Endothelial cell of umbilical vein (primary cell): ENCODE measurements around the gene MAGEB16. TPM values are rescaled to one million over a fixed set of nuclear protein-coding genes. Genes with fewer than 3 reads are reported as not detected.

Source experiments
- BruUV-seq: library from RNA; stranded (reverse); fragments of 400-500 nt; replicated peaks from 2 replicates; lab custom pipeline; 2021; lab: Mats Ljungman, UMichigan
- CTCF ChIA-PET: fragments of 300-600, 350-600 bp; sonication (Branson Sonifier 250); formaldehyde crosslinking; loops from one replicate; lab custom pipeline; 2021; ENCODE audit warnings: antibody characterized with exemption, inconsistent platforms; lab: Charles Lee
- POLR2A ChIA-PET: fragments of 300-600, 350-600 bp; sonication (Branson Sonifier 250); formaldehyde crosslinking; loops from one replicate; lab custom pipeline; 2021; ENCODE audit warnings: antibody characterized with exemption, inconsistent platforms; lab: Charles Lee
- DNase-seq: peaks from one replicate; pipeline ENCODE4 v3.0.0-alpha.2; 2011; ENCODE audit warnings: low read depth, low spot score
- FAIRE-seq: peaks from 2 replicates; lab custom pipeline; 2011; peaks lifted over from hg19 to GRCh38; lab: Jason Lieb, UNC
- H2AFZ ChIP-seq: 2 replicates; pipeline ENCODE4 v1.6.0; 2012; ENCODE audit warnings: low read depth, low read length, control low read depth, inconsistent platforms
- H3K27ac ChIP-seq: 2 replicates; pipeline ENCODE4 v1.5.1; 2011; ENCODE audit warnings: low read depth, mild to moderate bottlenecking, control low read depth, low read length, moderate library complexity; ENCODE audit not compliant: insufficient read depth
- H3K27me3 ChIP-seq, 2 experiments: 2 replicates each; pipeline versions ENCODE4 v1.6.0 to v1.6.1; 2011; ENCODE audit warnings: low read length in 2 of 2, mixed read lengths in 1 of 2; ENCODE audit not compliant: control insufficient read depth in 2 of 2, insufficient read depth in 2 of 2
- H3K36me3 ChIP-seq, 2 experiments: 2 replicates in 1 of 2; 3 replicates in 1 of 2; pipeline ENCODE4 v1.5.1; 2011; ENCODE audit warnings: low read length in 2 of 2, mild to moderate bottlenecking in 1 of 2, moderate library complexity in 1 of 2; ENCODE audit not compliant: control insufficient read depth in 2 of 2, insufficient read depth in 2 of 2; ENCODE audit errors: extremely low read depth in 1 of 2
- H3K4me1 ChIP-seq: 3 replicates; pipeline ENCODE4 v1.5.1; 2011; ENCODE audit warnings: mild to moderate bottlenecking, low read length; ENCODE audit not compliant: control insufficient read depth, insufficient read depth; ENCODE audit errors: extremely low read depth
- H3K4me2 ChIP-seq: 2 replicates; pipeline ENCODE4 v1.6.1; 2011; ENCODE audit warnings: low read length, control low read depth, mixed read lengths; ENCODE audit not compliant: insufficient read depth
- H3K4me3 ChIP-seq, 3 experiments: fragments of 200-600 bp in 1 of 3; sonication (generic), shearing (Covaris generic) in 1 of 3; replicated peaks in 1 of 3; 2 replicates each; pipeline ENCODE4 v1.5.1; 2011 to 2016; ENCODE audit warnings: control low read depth in 3 of 3, low read length in 3 of 3, mild to moderate bottlenecking in 2 of 3, inconsistent platforms in 1 of 3, low read depth in 1 of 3, moderate library complexity in 1 of 3; ENCODE audit not compliant: insufficient read depth in 1 of 3
- H3K79me2 ChIP-seq: 2 replicates; pipeline ENCODE4 v1.6.0; 2012; ENCODE audit warnings: low read length, inconsistent platforms; ENCODE audit not compliant: control insufficient read depth, insufficient read depth
- H3K9ac ChIP-seq: replicated peaks from 2 replicates; pipeline ENCODE3; 2011; ENCODE audit warnings: low read length, control low read depth; ENCODE audit not compliant: insufficient read depth; ENCODE audit errors: extremely low read depth
- H3K9me1 ChIP-seq: replicated peaks from 3 replicates; pipeline ENCODE4 v1.6.0; 2011; ENCODE audit warnings: mild to moderate bottlenecking, low read length; ENCODE audit not compliant: control insufficient read depth, insufficient read depth; ENCODE audit errors: extremely low read depth
- H3K9me3 ChIP-seq: replicated peaks from 2 replicates; pipeline ENCODE4 v1.5.1; 2012; ENCODE audit warnings: low read length, inconsistent platforms; ENCODE audit not compliant: control insufficient read depth, insufficient read depth
- H4K20me1 ChIP-seq: replicated peaks from 2 replicates; pipeline ENCODE3; 2011; ENCODE audit warnings: mild to moderate bottlenecking, low read length; ENCODE audit not compliant: control insufficient read depth, insufficient read depth; ENCODE audit errors: extremely low read depth
- EZH2 ChIP-seq: IDR thresholded peaks from 2 replicates; pipeline ENCODE4 v1.6.1; 2012; ENCODE audit warnings: borderline replicate concordance, low read depth, mild to moderate bottlenecking, moderate library complexity, low read length, inconsistent platforms; ENCODE audit not compliant: severe bottlenecking
- FOS ChIP-seq: IDR thresholded peaks from 2 replicates; pipeline ENCODE4 v1.6.1; 2011; ENCODE audit warnings: mild to moderate bottlenecking, low read length, moderate library complexity, borderline replicate concordance; ENCODE audit not compliant: insufficient read depth
- GATA2 ChIP-seq: IDR thresholded peaks from 2 replicates; pipeline ENCODE4 v1.7.0; 2011; ENCODE audit warnings: low read depth, mild to moderate bottlenecking, moderate library complexity, mixed read lengths, low read length; ENCODE audit not compliant: insufficient read length, insufficient read depth
- JUN ChIP-seq: IDR thresholded peaks from 2 replicates; pipeline ENCODE4 v1.6.1; 2011; ENCODE audit warnings: borderline replicate concordance, low read depth; ENCODE audit not compliant: insufficient read length, insufficient read depth
- MYC ChIP-seq: IDR thresholded peaks from one replicate; pipeline ENCODE4 v1.6.1; 2011; ENCODE audit warnings: mild to moderate bottlenecking, low read depth, low read length
- POLR2A ChIP-seq: IDR thresholded peaks from 2 replicates; pipeline ENCODE4 v1.6.1; 2012; ENCODE audit warnings: low read depth, mild to moderate bottlenecking, control low read depth, low read length
- POLR2AphosphoS5 ChIP-seq: IDR thresholded peaks from 2 replicates; pipeline ENCODE4 v1.6.1; 2012; ENCODE audit warnings: low read depth, mild to moderate bottlenecking, control low read depth, low read length, moderate library complexity; ENCODE audit not compliant: insufficient read depth
- dilution Hi-C: fragments of 300-500 bp; cut with MboI; formaldehyde crosslinking; loops from one replicate; pipeline ENCODE4 v1.15.0; 2019; ENCODE audit warnings: low sequenced_read_pairs; ENCODE audit not compliant: extremely low pct_ligation_motif_present
- intact Hi-C: fragments of 100-400 bp; cut with micrococcal nuclease; formaldehyde crosslinking; loops from one replicate; pipeline ENCODE4 v1.10.0; 2022
- polyA plus RNA-seq, 4 experiments: library from polyadenylated mRNA; depleted of rRNA in 3 of 4; stranded (reverse) in 3 of 4; unstranded in 1 of 4; fragments of >200 nt; gene quantifications; 2 replicates each; pipeline versions ENCODE4 v1.2.1 to v1.2.3, GENCODE V29; 2011 to 2012; ENCODE audit warnings: missing spikeins in 1 of 4
- total RNA-seq: library from RNA; stranded (reverse); gene quantifications from 2 replicates; pipeline ENCODE4 v1.2.3, GENCODE V29; 2021
- TF ChIP-seq, protein P1 (sequence below), 2 donors: IDR thresholded peaks; 1 replicate in 1 of 2; 2 replicates in 1 of 2; pipeline ENCODE4 v1.5.1; 2011; ENCODE audit warnings: low read length in 2 of 2, mild to moderate bottlenecking in 2 of 2, moderate library complexity in 2 of 2, control low read depth in 1 of 2, inconsistent platforms in 1 of 2, low read depth in 1 of 2; ENCODE audit not compliant: insufficient read depth in 1 of 2; ENCODE audit errors: extremely low read depth in 1 of 2
- TF ChIP-seq, protein P2 (sequence below): IDR thresholded peaks from 2 replicates; pipeline ENCODE4 v1.6.1; 2011; ENCODE audit not compliant: insufficient read depth, insufficient read length

MAGEB16 gene
- total and polyA plus RNA-seq, 2 donors (not counting 3 experiments of a cell fraction or from before 2014, with no cell fraction given), result not detected

DNA sequence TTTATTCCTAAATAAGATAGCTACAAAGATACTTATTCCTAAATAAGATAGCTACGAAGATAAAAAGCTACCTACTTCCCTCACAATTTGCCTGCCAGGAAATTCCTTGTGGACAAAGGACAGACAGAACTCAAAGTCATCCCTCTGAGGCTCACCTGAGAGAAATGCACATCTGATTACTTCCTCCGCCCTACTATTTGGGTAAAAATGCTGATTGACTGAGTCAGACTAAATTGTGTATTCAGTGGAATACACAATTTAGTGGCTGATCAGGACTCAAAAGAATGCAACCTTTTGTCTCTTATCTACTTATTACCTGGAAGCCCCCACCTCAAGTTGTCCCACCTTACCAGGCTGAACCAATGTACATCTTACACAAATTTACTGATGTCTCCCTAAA is 10.3 kb upstream of the MAGEB16 start:
- no peaks in the 10 kb centered on the region for H4K20me1 ChIP-seq
- CTCF ChIA-PET, result no interaction called here
- no peak overlapping the region for H3K9ac ChIP-seq
- H3K27ac ChIP-seq, result no peak overlapping the region
- TF ChIP-seq, protein P1, sequence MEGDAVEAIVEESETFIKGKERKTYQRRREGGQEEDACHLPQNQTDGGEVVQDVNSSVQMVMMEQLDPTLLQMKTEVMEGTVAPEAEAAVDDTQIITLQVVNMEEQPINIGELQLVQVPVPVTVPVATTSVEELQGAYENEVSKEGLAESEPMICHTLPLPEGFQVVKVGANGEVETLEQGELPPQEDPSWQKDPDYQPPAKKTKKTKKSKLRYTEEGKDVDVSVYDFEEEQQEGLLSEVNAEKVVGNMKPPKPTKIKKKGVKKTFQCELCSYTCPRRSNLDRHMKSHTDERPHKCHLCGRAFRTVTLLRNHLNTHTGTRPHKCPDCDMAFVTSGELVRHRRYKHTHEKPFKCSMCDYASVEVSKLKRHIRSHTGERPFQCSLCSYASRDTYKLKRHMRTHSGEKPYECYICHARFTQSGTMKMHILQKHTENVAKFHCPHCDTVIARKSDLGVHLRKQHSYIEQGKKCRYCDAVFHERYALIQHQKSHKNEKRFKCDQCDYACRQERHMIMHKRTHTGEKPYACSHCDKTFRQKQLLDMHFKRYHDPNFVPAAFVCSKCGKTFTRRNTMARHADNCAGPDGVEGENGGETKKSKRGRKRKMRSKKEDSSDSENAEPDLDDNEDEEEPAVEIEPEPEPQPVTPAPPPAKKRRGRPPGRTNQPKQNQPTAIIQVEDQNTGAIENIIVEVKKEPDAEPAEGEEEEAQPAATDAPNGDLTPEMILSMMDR (IDR thresholded peaks at IDR 0.05; ENCODE audit: extremely low read depth in 1 of 2, insufficient read depth in 1 of 2, low read depth in 1 of 2, low read length in 2 of 2), result no peak
- TF ChIP-seq MYC, result no peak
- no peak for TF ChIP-seq EZH2
- TF ChIP-seq GATA2, result no peak
- no peak for TF ChIP-seq JUN
- no peak for TF ChIP-seq FOS
- TF ChIP-seq, protein P2, sequence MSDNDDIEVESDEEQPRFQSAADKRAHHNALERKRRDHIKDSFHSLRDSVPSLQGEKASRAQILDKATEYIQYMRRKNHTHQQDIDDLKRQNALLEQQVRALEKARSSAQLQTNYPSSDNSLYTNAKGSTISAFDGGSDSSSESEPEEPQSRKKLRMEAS, result no peak
- no peak for TF ChIP-seq POLR2A
- TF ChIP-seq POLR2AphosphoS5, result no peak
- H3K36me3 ChIP-seq, result no peaks in the 10 kb centered on the region
- no peaks in the 10 kb centered on the region for H3K9me1 ChIP-seq
- no peak overlapping the region for H3K4me3 ChIP-seq
- intact Hi-C loops, result no loop called here
- dilution Hi-C loops, result no loop called here
- BruUV-seq, result no TSS peak
- no peaks in the 10 kb centered on the region for H3K27me3 ChIP-seq
- H3K4me2 ChIP-seq, result no peak overlapping the region
- H3K79me2 ChIP-seq, result no peaks in the 10 kb centered on the region
- no peaks in the 10 kb centered on the region for H3K9me3 ChIP-seq
- no peak for FAIRE-seq
- POLR2A ChIA-PET, result no interaction called here
- no peak overlapping the region for H2AFZ ChIP-seq
- DNase-seq, result no peak
- H3K4me1 ChIP-seq, result no peaks in the 10 kb centered on the region
